GM21447 (cell line): ENCODE data around the gene MAL.
"Not testable (repeated sequence)": the region's sequence is repeated elsewhere in the genome, so short reads cannot be mapped to it uniquely, and the experiment has no call there.

Experiments
- ATAC-seq: cut with Tn5 transposase; IDR thresholded peaks from one replicate; pipeline ENCODE4 v1.9.1; 2021; ENCODE audit not compliant: unreplicated experiment

MAL gene

GRCh38 chr2:95087379-95087778, 61.9 kb downstream of the MAL start:
- ATAC-seq = no peak

GRCh38 chr2:95091885-95092555, 66.5 kb downstream of the MAL start:
- no peak for ATAC-seq

- not testable (repeated sequence) for ATAC-seq
These were observed 72.8 kb downstream of the MAL start for GRCh38 chr2:95098273-95098672.

- no peak for ATAC-seq
These were observed 74.4 kb downstream of the MAL start for GRCh38 chr2:95099910-95100309.
